GM18907 (cell line): Measurements from ENCODE around the gene TMEM267.
"Not testable (repeated sequence)": the region's sequence is repeated elsewhere in the genome, so short reads cannot be mapped to it uniquely, and the experiment has no call there.

Experiments used
- ATAC-seq: cut with Tn5 transposase; IDR thresholded peaks from one replicate; pipeline ENCODE4 v1.9.1; 2021; ENCODE audit warnings: mild to moderate bottlenecking, moderate library complexity; ENCODE audit not compliant: unreplicated experiment

The TMEM267 gene

GRCh38 chr5:43483298-43484105, at the start of gene TMEM267:
TSS of gene TMEM267 (minus strand) at chr5:43483865. CDS start at chr5:43453969, 29,896 bp downstream.
- ATAC-seq = peak; percentile 89

- ATAC-seq = no peak
These were observed 47.0 kb upstream of the TMEM267 start for GRCh38 chr5:43530648-43531047.

- no peak for ATAC-seq
These were observed 40.0 kb upstream of the TMEM267 start for GRCh38 chr5:43523662-43524072.

- no peak for ATAC-seq
These were observed 37.0 kb upstream of the TMEM267 start for GRCh38 chr5:43520615-43521014.

- ATAC-seq = no peak
These were observed 32.0 kb upstream of the TMEM267 start for GRCh38 chr5:43515678-43516048.

- ATAC-seq = peak; percentile 99
These were observed 31.4 kb upstream of the TMEM267 start, which contains the start of gene C5orf34 for GRCh38 chr5:43514816-43515677. TSS of gene C5orf34 (minus strand) at chr5:43515148. CDS start at chr5:43509339, 5,809 bp downstream.

GRCh38 chr5:43514471-43514815, 30.8 kb upstream of the TMEM267 start:
- ATAC-seq = peak; percentile 40

- no peak for ATAC-seq
These were observed 30.4 kb upstream of the TMEM267 start for GRCh38 chr5:43514025-43514424.

- not testable (repeated sequence) for ATAC-seq
These were observed 27.4 kb upstream of the TMEM267 start for GRCh38 chr5:43511062-43511461.

- ATAC-seq = no peak
These were observed 14.9 kb upstream of the TMEM267 start for GRCh38 chr5:43498581-43498980.

GRCh38 chr5:43497311-43498104, 13.8 kb upstream of the TMEM267 start:
- ATAC-seq = no peak

- no peak for ATAC-seq
These were observed 7.7 kb upstream of the TMEM267 start for GRCh38 chr5:43491326-43491725.

GRCh38 chr5:43486353-43486752, 2.7 kb upstream of the TMEM267 start:
- no peak for ATAC-seq

- ATAC-seq = no peak
These were observed 1.7 kb upstream of the TMEM267 start for GRCh38 chr5:43485406-43485805.

- peak; percentile 84 for ATAC-seq
These were observed 613 bp upstream of the TMEM267 start for GRCh38 chr5:43484106-43484849.

GRCh38 chr5:43482490-43483297, 971 bp downstream of the TMEM267 start:
- ATAC-seq = no peak

GRCh38 chr5:43469671-43470391, 13.8 kb downstream of the TMEM267 start:
- ATAC-seq = no peak

- ATAC-seq = no peak
These were observed 16.6 kb downstream of the TMEM267 start for GRCh38 chr5:43467100-43467499.

- ATAC-seq = not testable (repeated sequence)
These were observed 18.2 kb downstream of the TMEM267 start for GRCh38 chr5:43465455-43465854.
